ENCODE data around the gene RAX. TPM values are rescaled to one million over a fixed set of nuclear protein-coding genes. Genes with fewer than 3 reads are reported as not detected.

Gene RAX
- total RNA-seq, 1 donor from 2014 or later: not detected

DNA sequence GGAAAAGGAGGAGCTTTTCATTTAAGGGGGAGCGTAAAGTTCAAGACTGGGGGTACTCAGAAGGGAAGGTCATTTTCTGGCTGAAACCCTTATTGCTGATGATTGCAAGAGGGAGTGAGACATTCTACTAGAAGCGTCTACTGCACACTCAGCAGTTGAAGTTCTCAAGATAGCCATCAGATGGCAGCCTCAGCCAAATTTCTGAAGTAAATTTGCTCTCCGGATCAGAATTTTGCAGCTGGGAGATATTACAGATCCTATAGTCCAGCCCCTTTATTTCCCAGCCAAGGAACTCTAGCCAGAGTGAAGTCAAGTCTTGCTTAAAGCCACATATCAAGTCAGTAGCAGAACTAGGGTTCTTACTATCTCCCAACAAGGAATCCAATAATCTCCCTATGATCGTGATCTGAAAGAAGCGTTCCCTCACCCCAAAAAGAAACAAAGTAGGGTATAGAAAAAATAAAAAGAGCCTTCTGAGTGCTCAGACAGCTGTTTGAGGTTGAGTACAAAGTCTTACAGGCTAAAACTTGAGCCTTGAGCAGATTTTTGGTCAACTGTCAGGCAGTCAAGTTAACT is 24.0 kb downstream of the RAX start:
- peak; percentile 94 for ATAC-seq
- no peak for DNase-seq (ENCODE audit: low spot score)

DNA sequence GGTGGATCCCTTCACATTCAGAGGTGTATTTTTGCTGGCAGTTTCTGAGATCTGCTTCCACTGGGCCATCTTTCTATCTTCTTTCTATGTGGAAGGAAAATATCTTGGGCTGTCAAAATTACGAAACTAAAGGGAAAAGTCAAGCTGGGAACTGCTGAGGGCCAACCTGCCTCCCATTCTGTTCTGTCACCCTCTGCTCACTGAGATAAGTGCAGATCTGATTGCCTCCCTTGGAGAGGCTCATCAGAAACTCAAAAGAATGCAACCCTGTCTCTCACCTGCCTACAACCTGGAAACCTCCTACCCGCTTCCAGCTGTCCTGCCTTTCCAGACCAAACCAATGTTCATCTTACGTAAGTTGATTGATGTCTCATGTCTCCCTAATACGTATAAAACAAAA is 26.5 kb downstream of the RAX start:
- ATAC-seq (no peak), DNase-seq (ENCODE audit: low spot score) (no peak)

DNA sequence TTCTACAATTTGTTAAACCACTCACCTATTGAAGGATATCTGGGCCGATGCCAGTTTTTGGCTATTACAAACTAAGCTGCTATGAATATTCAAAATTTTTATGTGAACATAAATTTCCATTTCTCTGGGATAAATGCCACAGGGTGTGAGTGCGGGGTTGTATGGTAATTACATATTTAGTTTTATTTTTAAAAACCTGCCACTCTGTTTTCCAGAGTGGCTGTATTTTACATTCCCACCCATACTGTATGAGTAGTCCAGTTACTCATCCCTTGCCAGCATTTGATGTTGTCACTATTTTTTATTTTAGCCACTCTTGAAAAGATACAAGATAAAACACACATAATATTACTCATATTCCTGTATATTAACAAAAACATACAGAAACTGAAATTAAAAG is 30.3 kb downstream of the RAX start:
- DNase-seq (ENCODE audit: low spot score): no peak
- ATAC-seq: no peak

DNA sequence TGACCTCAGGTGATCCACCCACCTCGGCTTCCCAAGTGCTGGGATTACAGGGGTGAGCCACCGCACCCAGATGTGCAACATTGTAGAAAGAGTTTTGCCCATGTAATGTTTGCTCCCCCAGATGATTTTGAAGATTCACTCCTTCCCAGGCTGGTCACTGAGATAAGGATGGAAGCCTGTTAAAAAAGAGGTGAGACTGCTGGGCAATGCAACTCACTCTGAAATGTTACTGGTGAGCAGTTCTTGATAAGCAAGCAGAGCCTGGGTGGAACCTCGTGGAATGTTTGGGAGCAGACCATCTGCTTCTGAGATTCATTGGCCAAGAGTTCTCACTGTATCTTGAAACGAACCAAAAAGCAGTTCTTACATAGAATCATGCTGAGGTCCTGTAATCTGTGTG is 33.6 kb downstream of the RAX start:
- ATAC-seq: no peak
- no peak for DNase-seq (ENCODE audit: low spot score)

- DNase-seq (ENCODE audit: low spot score): no peak
- ATAC-seq: no peak
Measured at GRCh38 chr18:59238385-59238784, 34.9 kb downstream of the RAX start.

- ATAC-seq (no peak), DNase-seq (ENCODE audit: low spot score) (no peak)
Measured at GRCh38 chr18:59233017-59233410, 40.2 kb downstream of the RAX start.

DNA sequence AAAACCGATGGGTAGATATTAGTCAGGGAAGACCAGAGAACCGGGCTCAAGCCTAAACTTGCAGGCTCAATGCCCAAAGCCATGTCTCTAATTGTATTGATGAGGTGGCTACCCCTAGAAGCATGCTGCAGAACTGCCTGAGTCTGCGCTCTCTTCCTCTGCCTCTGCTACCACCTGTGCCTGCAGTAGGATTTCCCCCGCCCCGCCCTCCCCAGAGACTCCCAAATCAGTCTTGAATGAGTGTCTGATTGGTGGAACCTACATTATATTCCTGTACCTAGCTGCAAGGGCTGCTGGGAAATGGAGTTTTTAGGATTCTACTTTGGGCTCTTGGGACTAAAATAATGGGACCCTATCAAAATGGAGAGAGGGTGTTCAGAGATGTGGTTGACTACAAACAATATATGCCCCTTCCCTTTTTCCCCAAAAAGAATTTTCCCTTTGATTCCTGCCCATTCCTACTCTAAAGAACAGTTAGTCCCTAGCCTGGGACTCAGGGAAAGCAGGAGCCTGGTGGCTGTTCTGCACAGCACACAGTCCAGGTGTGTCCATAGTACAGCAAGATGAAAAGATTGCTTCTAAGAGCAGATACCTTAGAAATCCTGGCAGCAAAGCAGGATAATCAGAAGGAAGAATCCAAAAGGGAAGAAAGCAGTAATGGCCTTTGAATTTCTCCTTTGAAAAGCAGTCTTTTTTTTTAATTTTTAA is 40.8 kb downstream of the RAX start:
- no peak for ATAC-seq

DNA sequence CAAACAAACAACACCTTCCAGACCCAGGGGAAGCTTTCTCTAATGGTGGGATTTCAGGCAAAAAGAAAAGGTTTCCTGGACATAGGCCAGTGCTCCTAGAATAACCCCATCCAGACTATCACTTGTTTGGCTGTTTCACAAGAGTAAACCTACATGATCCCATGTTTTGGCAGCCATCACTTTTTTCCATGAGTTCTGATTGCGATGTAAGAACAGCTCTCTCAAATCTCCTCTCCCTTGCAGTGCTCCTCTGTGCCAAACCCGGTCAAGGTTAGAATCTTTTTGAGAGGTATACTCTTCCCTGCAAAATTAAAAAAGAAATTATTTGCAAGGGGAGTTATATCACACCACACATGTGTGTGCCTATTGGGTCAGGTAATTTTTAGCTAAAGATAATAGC is 41.4 kb downstream of the RAX start:
- DNase-seq (ENCODE audit: low spot score): no peak
- ATAC-seq: peak; percentile 21

More for the DNA sequence above, 40.8 kb downstream of the RAX start:
- no peak for DNase-seq (ENCODE audit: low spot score)

DNA sequence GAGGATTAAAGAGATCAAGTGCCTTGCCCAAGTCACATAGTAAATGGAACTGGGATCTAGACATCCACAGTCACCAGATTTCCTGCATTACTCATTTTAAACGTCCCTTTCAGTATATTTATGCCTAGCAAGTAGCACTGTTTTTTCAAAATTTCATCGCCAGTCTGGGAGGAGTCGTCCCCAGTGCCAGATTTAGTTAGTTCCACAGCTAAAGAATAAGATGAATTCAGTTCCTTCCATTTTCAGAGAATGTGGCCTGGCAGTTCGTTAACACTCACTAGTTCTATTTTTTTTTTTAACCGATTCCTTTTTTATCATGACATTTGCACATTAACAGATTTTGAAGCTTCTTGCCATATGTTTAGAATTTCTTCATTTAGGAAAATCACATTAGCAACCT is 42.1 kb downstream of the RAX start:
- no peak for DNase-seq (ENCODE audit: low spot score)
- ATAC-seq: no peak

DNA sequence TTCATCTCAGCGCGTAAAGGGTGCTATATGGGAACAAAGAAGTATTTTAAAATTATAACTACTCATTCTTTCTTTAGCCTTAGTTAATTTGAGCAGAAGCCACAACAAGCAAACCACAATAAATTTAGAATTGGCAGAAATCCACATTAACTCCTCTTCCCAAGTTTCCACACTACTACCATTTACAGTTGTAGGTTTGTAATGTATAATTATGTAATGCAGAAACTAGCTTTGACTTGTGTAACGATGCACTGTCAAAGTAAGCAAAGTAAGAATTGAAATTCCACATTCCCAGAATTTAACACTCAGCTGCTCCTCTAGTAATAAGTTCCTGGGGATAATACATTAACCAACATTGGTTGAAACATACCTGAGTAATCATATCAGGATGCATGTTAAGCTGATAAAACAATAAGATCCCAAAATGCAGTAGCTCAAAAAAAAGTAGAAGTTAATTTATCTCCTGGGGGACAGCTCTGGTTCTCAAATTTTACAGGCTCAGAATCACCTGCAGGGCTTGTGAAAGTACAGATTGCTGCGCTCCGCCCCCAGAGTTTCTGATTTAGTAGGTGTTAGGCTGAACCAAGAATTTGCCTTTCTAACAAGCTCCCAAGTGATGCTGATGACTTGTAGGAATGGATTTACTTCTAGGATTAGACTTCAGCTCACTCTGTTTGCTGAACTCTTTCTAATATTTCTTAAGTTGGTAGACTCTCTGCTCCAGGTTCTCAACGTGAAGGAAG is 43.4 kb downstream of the RAX start:
- ATAC-seq (no peak), DNase-seq (ENCODE audit: low spot score) (no peak)

- ATAC-seq: no peak
- no peak for DNase-seq (ENCODE audit: low spot score)
Measured at GRCh38 chr18:59229191-59229590, 44.1 kb downstream of the RAX start.

DNA sequence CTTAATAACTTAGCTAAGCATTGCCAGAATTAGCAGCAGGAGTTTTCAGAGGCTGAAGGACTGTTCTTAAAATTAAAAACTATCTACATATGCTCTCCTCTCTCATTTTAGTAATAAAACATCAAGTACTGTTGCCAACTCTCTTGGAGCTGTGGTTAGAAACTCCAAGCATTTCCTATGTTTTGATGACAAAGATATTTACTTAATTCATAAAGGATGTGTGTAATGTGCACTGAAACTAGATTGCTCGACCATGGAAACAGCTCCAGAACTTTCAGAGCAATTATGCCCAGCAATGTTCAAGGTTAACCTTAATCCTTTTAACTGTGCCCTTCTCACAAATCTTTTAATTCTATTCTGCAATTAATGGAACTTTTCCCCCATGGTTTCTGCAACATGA is 44.9 kb downstream of the RAX start:
- no peak for DNase-seq (ENCODE audit: low spot score)
- no peak for ATAC-seq

- no peak for ATAC-seq
Measured at GRCh38 chr18:59222341-59222740, 50.9 kb downstream of the RAX start.

DNA sequence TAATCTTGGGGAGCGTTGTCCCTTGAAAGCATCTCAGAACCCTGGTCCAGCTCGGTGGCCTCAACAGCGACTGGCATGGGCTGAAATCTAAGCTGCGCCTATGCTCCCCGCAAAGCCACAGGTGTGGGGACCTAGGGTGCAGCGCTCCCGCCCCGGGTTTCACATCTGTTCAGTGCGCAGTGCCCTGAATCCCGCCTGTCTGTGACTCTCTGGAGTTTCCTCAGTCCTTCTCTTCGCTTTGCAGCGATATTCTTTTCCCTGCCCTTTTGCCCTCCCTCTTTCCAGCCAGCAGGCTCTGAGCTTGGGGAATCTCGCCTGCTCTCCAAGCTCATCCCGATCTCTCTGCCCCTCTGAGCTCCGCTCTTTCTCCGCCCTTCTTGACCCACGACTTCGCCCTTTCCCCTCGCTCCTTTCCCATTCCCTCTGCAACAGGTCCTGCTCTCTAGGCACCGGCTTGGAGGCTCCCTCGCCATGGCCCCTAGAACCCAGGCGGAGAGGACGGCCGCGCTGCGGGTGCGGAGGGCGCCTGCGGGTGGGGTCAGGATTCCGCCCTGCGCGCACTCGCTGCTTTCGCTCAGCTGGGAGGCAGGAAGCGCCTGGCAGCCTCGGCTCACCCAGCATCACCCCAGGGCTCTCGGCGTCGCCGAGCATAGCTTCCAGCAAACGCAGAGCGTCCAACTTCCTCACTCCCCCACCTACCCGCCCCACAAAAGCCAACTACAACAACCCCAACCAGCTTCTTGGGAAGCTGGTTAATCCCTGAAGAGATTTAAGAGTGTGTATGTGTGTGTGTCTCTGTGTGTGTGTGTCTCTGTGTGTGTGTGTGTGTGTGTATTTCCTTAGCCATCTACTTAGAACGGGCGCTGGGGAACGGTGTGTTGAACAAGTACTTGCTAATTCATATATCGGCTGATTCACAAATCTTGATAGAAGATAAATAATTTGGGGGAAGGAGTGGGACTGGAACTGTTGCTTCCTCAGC is 52.2 kb downstream of the RAX start:
- ATAC-seq (no peak), DNase-seq (ENCODE audit: low spot score) (no peak)

More at GRCh38 chr18:59222341-59222740, 50.9 kb downstream of the RAX start:
- DNase-seq (ENCODE audit: low spot score): no peak

- DNase-seq (ENCODE audit: low spot score): no peak
Measured at GRCh38 chr18:59220164-59220783, 53.0 kb downstream of the RAX start.

DNA sequence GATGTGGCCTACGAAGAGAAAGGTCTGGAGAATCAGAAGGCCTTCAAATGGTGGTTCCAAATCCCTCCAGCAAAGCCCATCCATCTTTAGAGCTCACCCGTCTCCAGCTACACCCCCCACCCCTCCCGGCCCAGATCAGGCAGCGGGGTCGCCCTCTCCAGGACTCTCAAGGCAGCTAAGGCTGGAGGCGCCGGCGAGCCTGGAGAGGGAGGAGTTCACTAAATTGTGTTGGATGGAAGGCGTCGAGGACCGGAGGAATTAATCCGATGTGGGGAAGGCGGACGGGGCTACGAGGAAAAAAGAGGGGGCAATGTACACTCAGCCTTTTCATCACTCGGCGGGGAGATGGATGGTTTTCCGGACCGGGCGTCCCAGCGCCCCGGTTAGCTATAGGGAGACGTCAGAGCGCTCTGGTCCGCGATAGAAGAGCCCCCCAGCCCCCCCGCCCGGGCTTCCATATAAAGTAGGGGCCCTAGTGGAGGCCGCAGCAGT is 53.5 kb downstream of the RAX start, which contains the start of gene GRP:
GRP (plus strand) TSS at position 487 of the 492 bp plus-strand sequence. CDS start 108 bp downstream, outside the sequence.
- no peak for DNase-seq (ENCODE audit: low spot score)
- no peak for ATAC-seq

More at GRCh38 chr18:59220164-59220783, 53.0 kb downstream of the RAX start:
- ATAC-seq: no peak

DNA sequence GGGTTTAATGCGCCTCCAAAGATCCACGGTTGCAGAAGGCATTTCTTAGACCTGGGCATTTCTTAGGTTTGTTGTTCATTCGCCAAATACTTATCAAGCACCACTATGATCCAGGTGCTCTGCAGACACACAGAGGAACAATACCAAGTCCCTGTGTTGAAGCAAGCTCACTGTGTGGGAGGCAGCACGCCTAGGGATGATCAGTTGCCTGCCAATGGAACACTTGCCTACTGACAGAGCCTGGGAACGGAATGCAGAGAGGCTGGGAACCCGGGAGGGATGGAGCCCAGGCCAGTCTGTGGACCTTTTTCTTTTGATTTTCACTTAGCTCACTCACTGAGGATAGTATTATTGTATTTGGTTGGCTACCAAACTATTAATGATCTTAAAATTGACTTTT is 55.2 kb downstream of the RAX start:
- ATAC-seq: no peak

More for the DNA sequence above, 55.2 kb downstream of the RAX start:
- no peak for DNase-seq (ENCODE audit: low spot score)
